ENCODE data around the gene DNAH9.

The DNAH9 gene

GRCh38 chr17:11990363-11990983 is 392.2 kb downstream of the DNAH9 start:
- no peaks in the 10 kb centered on the region for H3K9me3 ChIP-seq (ENCODE audit: control insufficient read depth, insufficient read depth, low read length)
- TF ChIP-seq EZH2phosphoT487 (IDR thresholded peaks at IDR 0.05; ENCODE audit: borderline replicate concordance, low read length) (no peak), CTCF (IDR thresholded peaks at IDR 0.05; ENCODE audit: low read depth, low read length, poor library complexity, severe bottlenecking) (no peak)

DNA sequence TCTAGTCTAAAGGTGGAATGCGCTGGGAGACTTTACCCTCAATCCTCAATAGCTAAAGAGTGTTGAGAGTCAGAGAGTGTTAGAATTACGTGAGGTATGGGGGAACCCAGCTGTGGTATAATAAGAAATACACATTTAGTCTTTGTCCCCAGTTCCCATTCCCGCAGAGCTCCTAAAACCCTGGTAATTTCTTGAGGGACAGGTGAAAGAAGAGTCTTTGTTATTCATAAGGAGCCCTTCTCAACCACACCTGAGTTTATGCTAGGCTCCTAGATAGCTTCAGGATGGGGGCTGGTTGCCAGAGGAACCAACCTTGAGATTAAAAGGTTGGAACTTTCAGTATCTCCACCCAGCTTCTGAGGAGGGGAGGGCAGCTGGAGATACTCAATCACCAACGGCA is 393.2 kb downstream of the DNAH9 start:
- Histone ChIP-seq H3K9me2 (replicated peaks; ENCODE audit: control insufficient read depth, low read length) (no peaks in the 10 kb centered on the region), H4K20me1 (ENCODE audit: control insufficient read depth, insufficient read depth, low read depth, low read length) (no peaks in the 10 kb centered on the region), H3K4me3 (ENCODE audit: low read length) (no peak overlapping the region), H3F3A (ENCODE audit: control insufficient read depth, insufficient read depth) (no peaks in the 10 kb centered on the region), H3K27ac (ENCODE audit: low read depth, low read length) (no peak overlapping the region), H3K36me3 (ENCODE audit: control insufficient read depth, low read length) (peaks cover 41% of the 10 kb centered on the region), H3K9me3 (ENCODE audit: control insufficient read depth, insufficient read depth, low read length) (no peaks in the 10 kb centered on the region), H3K4me1 (ENCODE audit: control insufficient read depth, low read length) (peaks cover 10% of the 10 kb centered on the region), H3K27me3 (ENCODE audit: control insufficient read depth, low read length) (no peaks in the 10 kb centered on the region), H3K4me2 (ENCODE audit: low read length) (no peak overlapping the region), H3K79me2 (ENCODE audit: control insufficient read depth, low read length) (peaks cover 9% of the 10 kb centered on the region)
- no peak for TF ChIP-seq EZH2phosphoT487 (IDR thresholded peaks at IDR 0.05; ENCODE audit: borderline replicate concordance, low read length)
- no peak for TF ChIP-seq CTCF (IDR thresholded peaks at IDR 0.05; ENCODE audit: low read depth, low read length, poor library complexity, severe bottlenecking)

More at GRCh38 chr17:11990363-11990983, 392.2 kb downstream of the DNAH9 start:
- H3K36me3 ChIP-seq (ENCODE audit: control insufficient read depth, low read length) = peaks cover 41% of the 10 kb centered on the region
- no peak overlapping the region for H3K4me2 ChIP-seq (ENCODE audit: low read length)
- no peaks in the 10 kb centered on the region for H3F3A ChIP-seq (ENCODE audit: control insufficient read depth, insufficient read depth)
- peaks cover 4% of the 10 kb centered on the region; the same call in 1 of the 2 replicates for H3K4me1 ChIP-seq (ENCODE audit: control insufficient read depth, low read length)
- H3K79me2 ChIP-seq (ENCODE audit: control insufficient read depth, low read length) = peaks cover 2% of the 10 kb centered on the region; the same call in 1 of the 2 replicates
- H3K27ac ChIP-seq (ENCODE audit: low read depth, low read length) = no peak overlapping the region
- H3K4me3 ChIP-seq (ENCODE audit: low read length) = no peak overlapping the region
- no peaks in the 10 kb centered on the region for H3K27me3 ChIP-seq (ENCODE audit: control insufficient read depth, low read length)
- no peaks in the 10 kb centered on the region for H3K9me2 ChIP-seq (replicated peaks; ENCODE audit: control insufficient read depth, low read length)
- H4K20me1 ChIP-seq (ENCODE audit: control insufficient read depth, insufficient read depth, low read depth, low read length) = no peaks in the 10 kb centered on the region

- Histone ChIP-seq H3K27me3 (ENCODE audit: control insufficient read depth, low read length) (no peaks in the 10 kb centered on the region), H3K4me1 (ENCODE audit: control insufficient read depth, low read length) (peaks cover 16% of the 10 kb centered on the region), H3K27ac (ENCODE audit: low read depth, low read length) (peak overlapping the region; percentile 49), H3K9me2 (replicated peaks; ENCODE audit: control insufficient read depth, low read length) (no peaks in the 10 kb centered on the region), H3K36me3 (ENCODE audit: control insufficient read depth, low read length) (peaks cover 10% of the 10 kb centered on the region), H4K20me1 (ENCODE audit: control insufficient read depth, insufficient read depth, low read depth, low read length) (no peaks in the 10 kb centered on the region), H3K4me3 (ENCODE audit: low read length) (peak overlapping the region; percentile 100), H3K79me2 (ENCODE audit: control insufficient read depth, low read length) (peaks cover 15% of the 10 kb centered on the region), H3K9me3 (ENCODE audit: control insufficient read depth, insufficient read depth, low read length) (no peaks in the 10 kb centered on the region), H3K4me2 (ENCODE audit: low read length) (peak overlapping the region; percentile 84), H3F3A (ENCODE audit: control insufficient read depth, insufficient read depth) (no peaks in the 10 kb centered on the region)
- TF ChIP-seq CTCF (IDR thresholded peaks at IDR 0.05; ENCODE audit: low read depth, low read length, poor library complexity, severe bottlenecking) = no peak
- TF ChIP-seq EZH2phosphoT487 (IDR thresholded peaks at IDR 0.05; ENCODE audit: borderline replicate concordance, low read length) = no peak
These were observed 398.5 kb downstream of the DNAH9 start for GRCh38 chr17:11996722-11997146.

All from DOHH2 (cell line).